Activated CD4-positive, alpha-beta T cell treated with anti-CD3 and anti-CD28 coated beads for 1 hour (primary cell): ENCODE data around the gene IL1RL1.

ENCODE experiments used
- DNase-seq: peaks from one replicate; pipeline ENCODE4 v3.0.0-alpha.2; 2020

Gene IL1RL1

DNA sequence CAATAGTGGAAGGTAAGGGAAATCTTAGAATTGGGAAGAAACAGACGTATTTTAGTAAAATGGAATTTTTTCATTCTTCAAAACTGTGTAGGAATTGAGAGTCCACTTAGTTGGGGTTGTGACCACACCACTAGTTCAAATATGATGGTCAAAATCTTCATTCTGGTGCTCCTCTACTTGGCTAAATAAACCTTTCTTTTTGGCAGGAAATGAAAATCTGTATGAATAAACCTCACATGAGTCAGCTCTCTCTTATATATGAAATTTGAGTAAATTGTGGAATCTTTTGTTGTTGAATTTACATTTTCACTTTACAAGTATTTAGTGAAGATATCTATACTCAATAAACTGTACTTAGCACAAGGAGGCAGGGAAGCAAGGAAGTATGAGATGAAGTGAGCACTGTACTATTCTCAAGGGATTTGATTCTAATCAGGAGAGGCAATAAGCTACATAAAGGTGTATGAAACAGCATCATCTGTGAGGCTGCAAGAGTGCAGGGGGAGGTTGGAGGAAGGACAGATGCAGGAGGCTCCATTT lies 64.8 kb downstream of the IL1RL1 start:
- no peak for DNase-seq

- DNase-seq, result no peak
Measured at GRCh38 chr2:102383722-102384121, 72.4 kb downstream of the IL1RL1 start.

GRCh38 chr2:102385522-102385921 lies 74.2 kb downstream of the IL1RL1 start:
- DNase-seq, result no peak

- DNase-seq, result no peak
Measured at GRCh38 chr2:102386004-102386403, 74.6 kb downstream of the IL1RL1 start.

DNA sequence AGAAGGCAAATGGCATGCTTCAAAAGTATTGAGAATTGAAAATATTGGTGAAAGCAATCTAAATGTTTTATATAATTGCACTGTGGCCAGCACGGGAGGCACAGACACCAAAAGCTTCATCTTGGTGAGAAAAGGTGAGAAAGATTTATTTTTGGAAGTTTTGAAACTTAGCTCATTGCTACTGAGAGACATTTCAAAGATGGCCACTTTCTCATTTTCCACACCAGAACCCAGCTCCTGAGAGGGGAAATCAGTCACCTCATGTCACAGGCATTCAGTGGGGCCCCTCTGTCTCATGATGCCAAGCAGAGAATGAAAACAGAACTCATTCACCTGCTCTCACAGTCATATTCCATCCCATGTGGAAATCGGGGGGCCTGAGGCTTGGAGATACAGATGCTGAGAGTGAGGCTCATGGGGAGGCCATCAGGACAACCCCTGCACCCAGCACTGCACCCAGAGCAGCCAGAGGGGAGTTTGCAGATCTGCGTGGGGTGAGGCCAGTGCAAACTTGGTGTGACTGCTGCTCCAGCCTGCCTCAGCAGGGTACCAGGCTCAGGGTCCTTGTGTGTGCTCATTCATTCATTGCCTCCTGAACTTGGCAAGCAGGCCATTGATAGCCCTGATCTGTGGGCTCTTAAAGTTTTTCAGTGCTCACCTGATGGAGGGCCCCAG lies 75.6 kb downstream of the IL1RL1 start:
- no peak for DNase-seq

GRCh38 chr2:102387763-102388546 lies 76.6 kb downstream of the IL1RL1 start:
- DNase-seq, result no peak

DNA sequence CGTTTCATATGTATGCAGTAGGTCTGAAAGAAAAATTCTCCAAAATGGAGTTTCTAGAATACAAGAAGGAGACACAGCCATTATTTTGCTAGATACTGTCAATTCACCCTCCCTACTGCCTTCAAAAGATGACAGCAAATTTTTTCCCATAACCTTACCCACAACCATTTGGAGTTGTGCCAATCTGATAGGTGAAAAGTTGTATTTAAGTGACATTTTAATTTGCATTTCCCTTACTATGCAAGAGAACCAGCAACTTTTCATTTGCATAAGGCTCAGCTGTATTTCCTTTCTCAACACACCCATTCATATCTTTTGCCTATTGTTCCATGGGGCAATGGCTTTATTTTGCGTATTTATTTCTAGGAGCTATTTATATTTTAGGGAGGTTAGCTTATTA lies 80.2 kb downstream of the IL1RL1 start:
- no peak for DNase-seq

- no peak for DNase-seq
Measured at GRCh38 chr2:102392096-102392495, 80.7 kb downstream of the IL1RL1 start.

DNA sequence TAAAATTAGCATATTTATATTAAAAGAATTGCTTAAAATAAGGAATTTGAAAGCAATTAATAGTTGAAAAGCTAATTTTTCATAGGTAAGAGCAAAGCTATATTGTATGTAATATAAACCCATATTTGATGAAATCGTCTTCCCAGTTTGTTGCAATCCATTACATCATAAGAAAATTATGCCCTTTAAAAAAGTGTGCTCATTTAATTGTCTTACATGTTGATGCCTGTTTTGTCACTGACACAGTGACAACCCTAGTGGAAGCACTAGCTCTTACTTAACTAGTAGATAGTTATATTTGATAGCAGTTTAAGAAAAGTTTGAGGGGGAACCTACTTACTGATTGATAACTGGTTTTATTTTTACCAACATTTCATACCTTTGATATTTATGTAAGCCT lies 81.6 kb downstream of the IL1RL1 start:
- DNase-seq, result no peak

DNA sequence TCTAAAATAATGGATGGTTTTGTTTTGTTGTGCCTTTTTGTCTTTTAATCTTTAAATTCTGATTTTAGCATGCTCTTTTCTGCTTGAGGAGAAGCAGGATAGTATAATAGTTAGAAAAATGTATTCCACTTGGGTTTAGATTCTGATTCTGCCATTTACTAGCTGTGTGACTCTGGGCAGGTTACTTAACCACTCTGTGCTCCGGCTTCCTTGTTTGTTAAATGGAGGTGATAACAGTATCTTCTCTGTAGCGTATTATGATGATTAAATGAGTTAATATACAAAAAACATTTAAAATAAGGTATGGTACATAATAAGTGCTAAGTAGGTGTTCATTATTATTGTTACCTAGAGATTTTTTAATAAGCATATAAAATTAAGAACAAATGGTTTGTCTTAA lies 84.6 kb downstream of the IL1RL1 start:
- DNase-seq, result no peak

- DNase-seq, result no peak
Measured at GRCh38 chr2:102397209-102397608, 85.8 kb downstream of the IL1RL1 start.

DNA sequence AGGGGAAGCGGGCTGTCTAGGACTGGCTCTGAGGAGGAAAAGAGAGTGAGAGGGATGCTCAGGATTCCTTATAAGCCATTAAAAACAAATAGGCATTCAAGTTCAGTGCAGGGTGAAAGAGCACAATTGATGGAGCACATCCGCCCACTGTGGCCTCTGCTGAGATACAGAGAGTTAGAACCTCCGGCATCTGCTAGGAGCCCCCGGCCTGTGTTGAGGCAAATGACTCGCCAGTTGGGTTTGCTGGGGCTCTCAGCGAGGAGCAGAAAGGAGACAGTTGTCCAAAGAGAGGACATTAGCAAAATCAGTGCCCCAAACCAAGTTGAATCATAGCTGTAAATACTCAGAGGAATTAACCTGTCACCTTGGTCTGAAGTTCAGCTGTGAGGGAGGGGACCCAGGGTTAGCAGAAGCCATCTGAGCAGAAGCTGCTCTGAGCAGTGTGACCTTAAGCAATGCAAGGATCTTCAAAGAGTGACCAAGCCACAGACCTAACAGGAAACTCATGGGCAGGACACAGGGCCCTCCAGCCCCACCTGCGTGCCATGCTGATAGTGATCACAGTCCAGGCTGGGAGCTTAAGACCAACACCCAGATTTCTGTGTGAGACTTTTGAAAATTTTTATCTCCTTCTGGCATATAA lies 88.3 kb downstream of the IL1RL1 start:
- no peak for DNase-seq

GRCh38 chr2:102401456-102401855 lies 90.1 kb downstream of the IL1RL1 start:
- no peak for DNase-seq
